ENCODE results near the gene EREG. TPM values are rescaled to one million over a fixed set of nuclear protein-coding genes. Genes with fewer than 3 reads are reported as not detected.

Gene EREG
- total and polyA plus RNA-seq, 2 of the 8 experiments (the other 6 are each of a cell fraction or from before 2014, with no cell fraction given), result not detected

GRCh38 chr4:74391346-74391745 lies 26.4 kb downstream of the EREG start:
- FAIRE-seq (no peak), DNase-seq (ENCODE audit: low read depth in 1 of 2, low spot score in 2 of 2) (no peak)
- Histone ChIP-seq H3K14ac (ENCODE audit: insufficient read length) (no peak overlapping the region), H3K79me1 (ENCODE audit: low read depth, low read length) (no peaks in the 10 kb centered on the region), H2BK15ac (ENCODE audit: low read length) (no peak overlapping the region), H4K91ac (replicated peaks; ENCODE audit: insufficient read length, low read length) (no peak overlapping the region), H3K4ac (replicated peaks; ENCODE audit: insufficient read length, low read depth, low read length) (no peak overlapping the region), H2BK120ac (replicated peaks; ENCODE audit: low read depth, low read length) (no peak overlapping the region), H3K4me3 (ENCODE audit: extremely low read depth in 1 of 4, insufficient read depth in 2 of 4, low read depth in 3 of 4, low read length in 4 of 4) (no peak overlapping the region), H4K8ac (ENCODE audit: extremely low read depth, insufficient read depth, low read length) (no peak overlapping the region), H3K27ac (ENCODE audit: low read depth, low read length) (no peak overlapping the region), H3K4me1 (replicated peaks in 1 of 4; ENCODE audit: control insufficient read depth in 3 of 4, insufficient read depth in 4 of 4, low read length in 3 of 4) (no peaks in the 10 kb centered on the region), H2BK12ac (ENCODE audit: low read depth, low read length) (no peak overlapping the region), H3K27me3 (replicated peaks in 1 of 4; ENCODE audit: control insufficient read depth in 3 of 4, extremely low read depth in 1 of 4, insufficient read depth in 3 of 4, low read length in 3 of 4) (no peaks in the 10 kb centered on the region), H3K36me3 (ENCODE audit: control insufficient read depth in 2 of 4, insufficient read depth in 4 of 4, low read length in 3 of 4) (no peaks in the 10 kb centered on the region), H4K20me1 (replicated peaks in 1 of 2; ENCODE audit: control insufficient read depth in 1 of 2, insufficient read depth in 2 of 2, low read length in 2 of 2) (no peaks in the 10 kb centered on the region), H3K79me2 (ENCODE audit: control insufficient read depth in 1 of 2, insufficient read depth in 2 of 2, low read length in 2 of 2) (no peaks in the 10 kb centered on the region), H3K18ac (ENCODE audit: extremely low read depth, low read length) (no peak overlapping the region), H3K9ac (replicated peaks in 1 of 4; ENCODE audit: extremely low read depth in 1 of 4, low read depth in 3 of 4, low read length in 3 of 4) (no peak overlapping the region), H2AK5ac (ENCODE audit: low read depth, low read length) (no peak overlapping the region), H4K5ac (ENCODE audit: insufficient read length, low read depth, low read length) (no peak overlapping the region), H3K23ac (ENCODE audit: insufficient read length) (no peak overlapping the region), H3K56ac (replicated peaks; ENCODE audit: insufficient read length, low read depth, low read length) (no peak overlapping the region), H2AFZ (ENCODE audit: low read length) (no peak overlapping the region), H2BK5ac (ENCODE audit: low read depth, low read length) (no peak overlapping the region), H3K9me3 (ENCODE audit: insufficient read depth in 2 of 2, low read depth in 1 of 2, low read length in 1 of 2) (no peaks in the 10 kb centered on the region), H2BK20ac (ENCODE audit: low read length) (no peak overlapping the region), H3K4me2 (ENCODE audit: insufficient read depth in 1 of 2, low read depth in 2 of 2, low read length in 2 of 2) (no peak overlapping the region), H3K23me2 (ENCODE audit: low read depth, low read length) (no peaks in the 10 kb centered on the region)
- ChIA-PET POLR2A (ENCODE audit: partially characterized antibody) (no interaction called here), CTCF (ENCODE audit: partially characterized antibody) (interaction anchor here (0.8 to 1.4 kb wide), 3 partner anchors 11 to 231 kb away, joined by 3 to 4 read pairs (median 3); no protein-coding TSS in a partner anchor)
- no peak for TF ChIP-seq SP4 (IDR thresholded peaks at IDR 0.05; ENCODE audit: low read length)
- no peak for TF ChIP-seq MAX (IDR thresholded peaks at IDR 0.05)
- TF ChIP-seq CBX8 (IDR thresholded peaks at IDR 0.05; ENCODE audit: borderline replicate concordance, low read depth, low read length), result no peak
- no peak for TF ChIP-seq POLR2A (IDR thresholded peaks at IDR 0.05; ENCODE audit: control extremely low read depth in 1 of 2, low read depth in 2 of 2, low read length in 2 of 2)
- no peak for TF ChIP-seq RFX5 (IDR thresholded peaks at IDR 0.05; ENCODE audit: borderline replicate concordance, low read depth, low read length)
- TF ChIP-seq YY1 (IDR thresholded peaks at IDR 0.05; ENCODE audit: low read depth, low read length), result no peak
- TF ChIP-seq BRCA1 (IDR thresholded peaks at IDR 0.05; ENCODE audit: low read depth, low read length), result no peak
